CD4-positive, alpha-beta T cell (primary cell): ENCODE results near the gene BIK. TPM values are rescaled to one million over a fixed set of nuclear protein-coding genes. Genes with fewer than 3 reads are reported as not detected.

Source experiments
- ATAC-seq: fragments of 200-7000 bp; cut with Tn5 transposase; one replicate; pipeline ENCODE4 v1.10.0; 2022; ENCODE audit warnings: mild to moderate bottlenecking; ENCODE audit not compliant: poor library complexity
- CTCF ChIA-PET: fragments of 350-600 bp; sonication (Branson Sonifier 250); formaldehyde crosslinking; loops from one replicate; lab custom pipeline; 2021; ENCODE audit warnings: antibody characterized with exemption, inconsistent platforms; lab: Charles Lee
- POLR2A ChIA-PET: fragments of 350-600 bp; sonication (Branson Sonifier 250); formaldehyde crosslinking; loops from one replicate; lab custom pipeline; 2021; ENCODE audit warnings: antibody characterized with exemption, inconsistent platforms; lab: Charles Lee
- DNase-seq, 14 experiments: peaks; one replicate each; pipeline ENCODE4 v3.0.0-alpha.2; 2013 to 2020; ENCODE audit warnings: mixed read lengths in 2 of 14
- H3K27ac ChIP-seq, 2 donors: one replicate each; pipeline versions ENCODE4 v1.5.1 to v1.7.0; 2013; ENCODE audit warnings: low read length in 2 of 2, low read depth in 1 of 2, mild to moderate bottlenecking in 1 of 2
- H3K27me3 ChIP-seq, 2 experiments: 1 replicate in 1 of 2; 2 replicates in 1 of 2; pipeline versions ENCODE4 v1.6.1 to v1.7.0; 2013; ENCODE audit warnings: low read length in 2 of 2, control low read depth in 1 of 2, mild to moderate bottlenecking in 1 of 2, moderate library complexity in 1 of 2; ENCODE audit not compliant: insufficient read depth in 2 of 2, control insufficient read depth in 1 of 2
- H3K36me3 ChIP-seq: one replicate; pipeline ENCODE4 v1.6.1; 2013; ENCODE audit warnings: low read length, control low read depth; ENCODE audit not compliant: insufficient read depth
- H3K4me1 ChIP-seq: one replicate; pipeline ENCODE4 v1.6.1; 2013; ENCODE audit warnings: low read length, control low read depth; ENCODE audit not compliant: insufficient read depth
- H3K4me3 ChIP-seq: one replicate; pipeline ENCODE4 v1.5.1; 2013; ENCODE audit warnings: mild to moderate bottlenecking, low read length, moderate library complexity
- H3K9me3 ChIP-seq, 2 experiments: 1 replicate in 1 of 2; 2 replicates in 1 of 2; pipeline versions ENCODE4 v1.6.1 to v1.7.0; 2013; ENCODE audit warnings: low read length in 2 of 2, mild to moderate bottlenecking in 2 of 2, control low read depth in 1 of 2, moderate library complexity in 1 of 2; ENCODE audit not compliant: control insufficient read depth in 1 of 2, insufficient read depth in 1 of 2
- H3K27ac Mint-ChIP-seq: one replicate; pipeline ENCODE4 v1.8.0; 2020; ENCODE audit warnings: mixed read lengths
- H3K27me3 Mint-ChIP-seq: one replicate; pipeline ENCODE4 v1.8.0; 2021; ENCODE audit warnings: mixed read lengths
- H3K36me3 Mint-ChIP-seq: one replicate; pipeline ENCODE4 v1.8.0; 2021; ENCODE audit warnings: low read depth, mixed read lengths
- H3K4me1 Mint-ChIP-seq: one replicate; pipeline ENCODE4 v1.8.0; 2021; ENCODE audit warnings: low read depth, mixed read lengths
- H3K4me3 Mint-ChIP-seq: one replicate; pipeline ENCODE4 v1.8.0; 2020; ENCODE audit warnings: mild to moderate bottlenecking, mixed read lengths
- H3K9me3 Mint-ChIP-seq: one replicate; pipeline ENCODE4 v1.8.0; 2020; ENCODE audit warnings: mixed read lengths
- CTCF ChIP-seq: fragments of 200-600 bp; IDR thresholded peaks from one replicate; pipeline ENCODE4 v1.8.0; 2022; ENCODE audit warnings: antibody characterized with exemption, mild to moderate bottlenecking
- intact Hi-C, 2 experiments: fragments of 100-400 bp; cut with DNase I in 1 of 2; cut with micrococcal nuclease in 1 of 2; formaldehyde crosslinking; loops; one replicate each; pipeline versions ENCODE4 v1.15.1 to v1.9.0; 2023 to 2025; cut with DNase I, micrococcal nuclease
- total RNA-seq, 174 experiments: library from RNA in 2 of 174; stranded (reverse) in 2 of 174; gene quantifications; one replicate each; pipeline ENCODE4 v1.2.3 and lab custom pipeline; 2021 to 2026

BIK gene
- total RNA-seq, 2 experiments from 2014 or later: 1.6 to 2.1 TPM

DNA sequence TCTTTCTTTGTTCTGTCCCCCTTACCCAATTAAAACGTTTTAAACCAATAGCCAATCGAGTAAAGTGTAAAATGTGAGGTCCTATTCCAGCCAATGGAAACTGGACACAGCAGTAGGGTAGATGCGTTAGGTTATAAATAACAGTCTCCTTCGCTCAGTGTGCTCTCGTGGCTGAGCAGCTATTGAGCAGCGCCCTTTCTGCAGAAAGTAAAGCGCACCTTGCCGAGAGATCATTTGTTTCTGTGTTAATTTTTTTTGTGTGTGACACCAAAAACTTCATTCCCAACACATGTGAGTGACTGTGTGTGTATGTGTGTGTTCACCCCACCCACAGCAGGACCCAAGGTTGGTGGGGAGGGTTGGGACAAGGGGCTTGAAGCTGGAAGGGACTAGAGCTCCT lies 14.1 kb upstream of the BIK start:
- Mint-ChIP-seq H3K27me3 (no peaks in the 10 kb centered on the region), H3K9me3 (peaks cover 6% of the 10 kb centered on the region), H3K36me3 (no peaks in the 10 kb centered on the region), H3K4me1 (no peaks in the 10 kb centered on the region), H3K27ac (no peak overlapping the region), H3K4me3 (no peak overlapping the region)
- H3K27ac ChIP-seq: no peak overlapping the region
- no peaks in the 10 kb centered on the region for H3K27me3 ChIP-seq
- ChIA-PET CTCF (no interaction called here), POLR2A (no interaction called here)
- no peaks in the 10 kb centered on the region for H3K36me3 ChIP-seq
- no peak for DNase-seq
- H3K4me3 ChIP-seq: no peak overlapping the region
- TF ChIP-seq CTCF: no peak
- H3K4me1 ChIP-seq: no peaks in the 10 kb centered on the region
- intact Hi-C loops: no loop called here
- H3K9me3 ChIP-seq: peaks cover 5 to 26% of the 10 kb centered on the region in 2 experiments
- ATAC-seq: no peak

GRCh38 chr22:43098356-43098755 lies 12.2 kb upstream of the BIK start:
- Histone ChIP-seq H3K9me3 (peaks cover 5 to 26% of the 10 kb centered on the region in 2 experiments), H3K4me3 (no peak overlapping the region), H3K27ac (no peak overlapping the region), H3K4me1 (no peaks in the 10 kb centered on the region), H3K36me3 (no peaks in the 10 kb centered on the region), H3K27me3 (no peaks in the 10 kb centered on the region)
- TF ChIP-seq CTCF: no peak
- Mint-ChIP-seq H3K36me3 (no peaks in the 10 kb centered on the region), H3K4me3 (no peak overlapping the region), H3K27ac (no peak overlapping the region), H3K27me3 (no peaks in the 10 kb centered on the region), H3K9me3 (peaks cover 6% of the 10 kb centered on the region), H3K4me1 (no peaks in the 10 kb centered on the region)
- ATAC-seq (no peak), DNase-seq (no peak)
- CTCF ChIA-PET: no interaction called here
- POLR2A ChIA-PET: no interaction called here
- intact Hi-C loops: no loop called here

DNA sequence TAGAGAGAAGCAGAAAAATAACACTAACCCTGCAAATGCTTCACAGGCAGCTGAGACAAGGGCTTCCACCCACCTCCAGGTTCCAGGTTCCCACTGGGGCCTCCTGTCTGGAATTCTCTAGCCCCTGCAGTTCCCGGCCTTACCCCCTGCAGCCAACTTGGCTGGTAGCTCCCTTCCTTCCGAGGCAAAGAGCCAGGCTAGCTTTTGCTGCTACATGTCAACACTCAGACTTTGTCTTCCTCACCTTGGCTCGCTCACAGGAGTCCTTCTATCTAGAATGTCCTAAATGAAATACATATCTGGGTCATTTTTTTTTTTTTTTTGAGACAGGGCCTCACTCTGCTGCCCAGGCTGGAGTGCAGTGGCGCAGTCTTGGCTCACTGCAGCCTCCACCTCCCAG lies 11.5 kb upstream of the BIK start:
- POLR2A ChIA-PET: no interaction called here
- no peak for ATAC-seq
- H3K4me1 Mint-ChIP-seq: peaks cover 7% of the 10 kb centered on the region
- peaks cover 5 to 26% of the 10 kb centered on the region in 2 experiments for H3K9me3 ChIP-seq
- no peak overlapping the region for H3K4me3 ChIP-seq
- H3K27me3 ChIP-seq: no peaks in the 10 kb centered on the region
- CTCF ChIA-PET: no interaction called here
- intact Hi-C loops: no loop called here
- H3K27ac Mint-ChIP-seq: no peak overlapping the region
- no peak overlapping the region for H3K4me3 Mint-ChIP-seq
- H3K4me1 ChIP-seq: peaks cover 6% of the 10 kb centered on the region
- no peak for DNase-seq
- H3K36me3 ChIP-seq: no peaks in the 10 kb centered on the region
- no peaks in the 10 kb centered on the region for H3K27me3 Mint-ChIP-seq
- peaks cover 6% of the 10 kb centered on the region for H3K9me3 Mint-ChIP-seq
- H3K27ac ChIP-seq: no peak overlapping the region
- no peak for TF ChIP-seq CTCF
- no peaks in the 10 kb centered on the region for H3K36me3 Mint-ChIP-seq
